Epidermal melanocyte (primary cell): ENCODE measurements around the gene ZBP1.

ENCODE experiments used
- DNase-seq: peaks from one replicate; pipeline ENCODE4 v3.0.0; 2011; ENCODE audit warnings: low spot score; ENCODE audit not compliant: insufficient read length

Gene ZBP1

GRCh38 chr20:57601211-57601570 lies 19.0 kb downstream of the ZBP1 start:
- DNase-seq = peak; percentile 45

DNA sequence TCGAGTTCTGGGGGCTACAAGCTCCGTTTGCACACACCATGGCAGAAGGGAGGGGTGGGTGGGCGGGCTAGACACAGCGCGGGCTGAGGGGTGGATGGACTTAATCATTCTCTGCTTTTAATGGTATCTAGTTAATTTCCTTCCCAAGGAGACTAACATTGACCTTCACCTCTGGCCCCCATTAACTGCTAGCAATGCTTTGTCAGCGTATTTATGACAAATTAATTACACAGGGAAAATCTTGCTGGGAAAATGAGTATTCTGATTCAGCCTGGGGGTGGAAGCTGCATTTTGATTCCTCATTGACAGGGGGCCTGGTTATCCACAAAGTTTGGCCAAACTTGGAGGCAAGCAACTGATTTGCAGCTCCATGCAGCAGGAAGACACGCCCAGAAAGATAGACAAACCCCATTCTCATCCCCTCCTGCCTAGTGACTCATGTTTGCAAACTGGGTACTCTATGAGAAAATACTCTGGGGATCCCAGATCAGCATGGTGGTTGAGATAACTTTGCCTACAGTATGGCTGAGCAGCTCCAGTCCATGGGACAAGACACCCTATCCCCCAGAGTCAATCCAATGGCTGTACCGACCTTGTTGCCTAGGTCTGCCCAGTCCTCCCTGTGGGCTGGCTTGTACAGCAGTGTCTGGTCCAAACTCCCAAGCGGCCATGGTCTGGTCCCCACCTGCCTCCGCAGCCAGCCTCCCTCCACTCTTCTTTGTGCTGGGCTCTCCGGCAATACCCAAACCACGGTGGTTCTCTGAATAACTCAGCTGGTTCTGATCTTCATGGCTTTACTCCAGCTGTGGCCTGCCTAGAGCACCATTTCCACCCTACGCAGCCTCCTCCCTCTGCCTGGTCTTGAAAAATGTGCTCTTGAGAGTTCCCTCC lies 19.7 kb downstream of the ZBP1 start:
- no peak for DNase-seq

GRCh38 chr20:57598491-57598890 lies 21.7 kb downstream of the ZBP1 start:
- no peak for DNase-seq

DNA sequence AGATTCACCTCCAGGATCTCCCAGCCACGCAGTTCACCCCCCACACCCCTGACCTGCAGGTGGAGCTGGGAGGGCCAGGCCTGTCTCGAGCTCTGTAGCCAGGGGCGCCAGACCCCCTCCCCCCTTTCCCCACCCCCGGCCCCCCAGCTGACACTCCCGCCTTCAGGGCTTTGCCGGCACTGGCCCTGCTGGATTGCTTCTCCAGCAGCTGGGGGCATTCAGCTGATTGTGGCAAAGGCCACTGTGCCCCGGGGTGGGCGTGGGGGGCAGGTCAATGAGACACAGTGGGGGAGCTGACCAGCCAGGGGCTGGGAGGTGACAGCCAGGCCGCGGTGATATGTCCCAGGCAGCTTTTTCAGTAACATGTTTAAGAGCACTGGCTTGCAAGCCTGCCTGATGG lies 22.2 kb downstream of the ZBP1 start:
- DNase-seq = no peak

DNA sequence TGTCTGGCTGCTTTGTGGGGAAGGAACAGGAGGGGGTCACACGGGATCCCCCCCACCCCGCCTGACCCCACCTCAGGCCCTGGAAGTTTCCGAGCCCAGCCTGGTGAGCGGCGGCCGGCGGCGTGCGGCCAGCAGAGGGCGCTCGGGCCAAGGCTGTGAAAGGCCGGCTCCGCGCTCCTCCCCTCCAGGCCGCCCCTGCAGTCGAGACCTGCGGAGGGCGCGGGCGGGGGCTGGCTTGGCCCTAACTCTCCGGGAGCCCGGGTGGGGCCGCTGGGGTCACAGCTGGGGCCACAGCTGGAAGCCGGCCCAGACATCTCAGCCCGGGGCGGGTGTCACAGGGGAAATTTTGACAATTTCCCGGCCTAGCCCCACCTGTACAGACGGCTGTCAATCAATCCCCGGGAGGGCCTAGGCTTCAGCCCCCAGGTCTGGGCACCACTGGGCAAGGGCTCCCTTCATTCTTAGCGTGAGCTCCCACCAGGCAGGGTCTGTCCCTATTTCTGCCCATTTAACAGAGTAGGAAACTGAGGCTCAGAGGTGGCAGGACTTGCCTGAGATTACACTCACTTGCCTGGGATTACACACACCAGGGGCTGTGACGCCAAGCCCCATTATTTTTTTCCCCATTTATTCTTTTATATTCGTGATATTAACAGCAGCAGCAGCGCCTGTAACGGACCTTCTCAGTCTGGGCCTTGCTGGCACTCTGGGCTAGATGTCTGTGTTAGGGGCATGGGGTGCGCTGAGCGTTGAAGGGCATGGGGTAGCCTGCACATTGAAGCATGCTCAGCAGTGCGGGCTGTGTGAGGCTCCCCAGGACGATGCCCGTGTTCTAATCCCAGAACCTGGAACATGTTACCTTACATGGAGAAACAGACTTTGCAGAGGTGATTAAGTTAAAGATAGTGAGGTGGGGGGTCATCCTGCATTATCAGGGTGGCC lies 23.0 kb downstream of the ZBP1 start:
- DNase-seq = peak; percentile 73

GRCh38 chr20:57596358-57596757 lies 23.9 kb downstream of the ZBP1 start:
- no peak for DNase-seq

GRCh38 chr20:57595041-57596030 lies 24.9 kb downstream of the ZBP1 start:
- no peak for DNase-seq

GRCh38 chr20:57594092-57594951 lies 25.9 kb downstream of the ZBP1 start:
- DNase-seq = peak; percentile 48

- DNase-seq = no peak
Observed at GRCh38 chr20:57593134-57593886, 26.9 kb downstream of the ZBP1 start.

DNA sequence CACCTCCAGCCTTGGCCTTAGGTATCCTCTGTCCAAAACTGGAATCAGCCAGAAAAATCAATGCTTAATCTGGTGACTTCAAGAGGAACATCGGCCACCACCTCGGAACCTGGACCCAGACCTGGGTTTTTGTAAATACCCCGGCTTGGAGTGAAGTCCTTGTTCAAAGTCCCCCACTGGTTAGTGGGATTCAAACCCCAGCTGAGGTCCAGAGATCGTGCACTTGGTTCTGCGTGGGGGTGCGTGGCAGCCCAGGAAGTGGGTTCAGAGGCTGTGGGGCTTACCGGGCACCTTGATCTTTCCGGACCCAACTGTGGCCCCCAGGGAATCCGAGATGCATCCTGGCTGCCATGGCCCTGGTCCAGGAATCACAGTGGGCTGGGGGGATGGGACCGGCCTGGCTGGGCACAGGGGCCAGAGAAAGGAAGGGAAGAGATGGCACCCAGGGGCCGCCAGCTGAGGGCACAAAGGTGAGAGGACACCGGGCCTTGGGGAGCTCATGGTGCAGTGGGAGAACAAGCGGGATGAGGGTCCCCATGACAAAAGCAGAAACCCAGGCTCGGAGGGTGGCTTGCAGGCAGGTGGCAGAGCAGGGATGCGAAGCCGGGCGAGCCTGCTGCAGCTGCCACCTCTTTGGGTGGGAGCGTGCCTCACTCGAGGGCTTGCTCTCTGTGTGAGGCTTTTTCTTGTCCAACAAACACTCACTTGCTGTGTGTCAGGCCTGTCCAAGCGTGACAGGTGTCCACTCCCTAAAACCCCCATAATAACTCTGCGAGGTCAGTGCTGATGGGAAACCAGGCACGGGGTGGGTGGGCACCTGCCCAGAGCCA lies 27.7 kb downstream of the ZBP1 start:
- DNase-seq = no peak

DNA sequence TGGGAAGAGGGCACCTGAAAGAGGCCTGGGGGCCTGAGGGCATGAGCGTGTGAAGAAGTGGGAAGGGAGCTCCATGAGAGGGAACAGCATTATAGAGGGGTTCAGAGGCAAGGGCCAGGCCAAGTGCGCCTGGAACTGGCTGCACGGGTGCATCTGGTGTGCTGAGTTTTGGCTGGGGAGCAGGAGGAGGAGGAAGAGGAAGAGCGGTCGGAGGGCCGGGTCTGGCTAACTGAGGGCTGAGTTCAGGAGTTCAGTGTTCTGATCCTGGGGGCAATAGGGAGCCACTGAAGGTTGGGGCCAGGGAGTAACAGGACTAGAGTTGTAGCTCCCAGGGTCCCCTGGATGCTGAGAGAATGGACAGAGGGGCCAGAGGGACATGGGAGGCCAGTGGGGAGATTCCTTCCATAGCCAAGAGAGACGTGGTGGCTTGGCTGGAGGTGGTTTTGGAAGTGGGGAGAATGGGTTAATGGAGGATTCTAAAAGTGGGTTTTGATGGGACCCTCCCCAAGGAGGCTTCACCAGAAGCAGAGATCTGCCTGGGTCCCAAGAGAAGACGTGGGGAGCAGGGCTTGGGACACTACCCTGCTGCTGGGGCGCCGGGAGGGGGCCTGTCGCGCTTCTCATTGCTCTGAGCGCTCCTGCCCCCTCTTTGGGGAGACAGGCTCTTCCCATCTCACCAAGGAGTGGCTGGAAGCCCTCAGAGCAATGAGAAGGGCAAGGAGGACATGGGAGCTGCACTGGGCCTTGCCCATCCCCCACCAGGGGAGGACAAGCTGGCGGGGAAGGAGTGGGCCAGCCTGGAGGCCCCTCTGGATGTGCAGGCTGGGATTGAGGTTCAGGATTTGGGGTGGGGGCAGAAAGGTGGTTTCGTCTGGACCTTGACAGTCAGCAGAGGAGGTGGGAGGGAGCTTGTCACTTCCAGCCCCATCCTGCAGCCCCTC lies 28.7 kb downstream of the ZBP1 start:
- DNase-seq = no peak

DNA sequence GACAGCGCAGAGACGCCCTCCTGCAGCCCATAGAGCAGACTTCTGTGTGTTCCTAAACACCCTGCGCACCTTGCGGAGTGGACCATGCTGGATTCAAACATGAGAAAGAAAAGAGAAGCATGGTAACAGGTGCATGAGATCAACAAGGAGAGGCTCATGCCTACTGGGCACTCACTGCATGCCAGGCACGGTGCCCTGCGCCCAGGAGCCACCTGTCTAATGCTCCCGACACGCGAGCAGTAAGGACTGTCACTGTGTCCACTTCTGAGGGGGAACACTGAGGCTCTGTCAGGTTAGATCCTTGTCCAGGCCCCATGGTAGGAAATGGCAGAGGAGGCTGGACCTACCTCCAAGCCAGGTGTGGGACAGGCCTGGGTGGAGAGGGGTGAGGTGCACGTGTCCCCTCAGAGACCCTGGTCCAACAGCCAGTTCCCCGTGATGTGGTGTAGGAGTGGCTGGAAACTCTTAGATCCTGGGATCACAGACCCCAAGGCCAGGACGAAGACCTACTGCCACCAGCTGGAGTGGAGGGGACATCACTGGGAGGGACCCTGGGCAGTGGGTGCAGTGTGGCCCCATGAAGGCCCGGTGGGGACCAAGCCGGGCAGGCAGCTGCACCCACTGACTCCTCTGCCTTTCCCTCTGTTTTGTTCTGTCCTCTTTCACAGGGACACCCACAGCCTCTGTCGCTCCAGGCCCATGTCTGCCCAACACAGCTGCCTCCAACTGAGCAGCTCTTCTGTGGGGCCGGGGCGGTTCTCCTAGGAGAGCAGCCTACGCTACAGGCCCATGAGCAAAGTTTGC lies 29.5 kb downstream of the ZBP1 start:
- DNase-seq = no peak

GRCh38 chr20:57589728-57590484 lies 30.3 kb downstream of the ZBP1 start:
- DNase-seq = no peak

- no peak for DNase-seq
Observed at GRCh38 chr20:57589123-57589727, 31.0 kb downstream of the ZBP1 start.

- no peak for DNase-seq
Observed at GRCh38 chr20:57588596-57588995, 31.6 kb downstream of the ZBP1 start.
